Endodermal cell (in vitro differentiated cells): ENCODE measurements around the gene ECSCR. TPM values are rescaled to one million over a fixed set of nuclear protein-coding genes. Genes with fewer than 3 reads are reported as not detected.
"Not testable (repeated sequence)": the region's sequence is repeated elsewhere in the genome, so short reads cannot be mapped to it uniquely, and the experiment has no call there.

Experiments
- DNase-seq: peaks from one replicate; pipeline ENCODE4 v3.0.0-alpha.2; 2017
- H3K27ac ChIP-seq: 2 replicates; pipeline ENCODE4 v1.5.1; 2013; ENCODE audit warnings: mild to moderate bottlenecking, low read depth, low read length, moderate library complexity
- H3K27me3 ChIP-seq: 2 replicates; pipeline ENCODE4 v1.6.1; 2013; ENCODE audit warnings: mild to moderate bottlenecking, low read length, moderate library complexity; ENCODE audit not compliant: insufficient read depth, control insufficient read depth, poor library complexity, severe bottlenecking
- H3K36me3 ChIP-seq: 2 replicates; pipeline ENCODE4 v1.7.0; 2013; ENCODE audit warnings: mild to moderate bottlenecking, low read length, moderate library complexity; ENCODE audit not compliant: control insufficient read depth, insufficient read depth
- H3K4me1 ChIP-seq: one replicate; pipeline ENCODE4 v1.7.0; 2013; ENCODE audit warnings: low read length; ENCODE audit not compliant: control insufficient read depth, insufficient read depth
- H3K4me3 ChIP-seq: 2 replicates; pipeline ENCODE4 v1.5.1; 2013; ENCODE audit warnings: mild to moderate bottlenecking, low read length, moderate library complexity
- H3K9ac ChIP-seq: 2 replicates; pipeline ENCODE4 v1.6.1; 2013; ENCODE audit warnings: mild to moderate bottlenecking, low read length, moderate library complexity; ENCODE audit not compliant: poor library complexity, severe bottlenecking; ENCODE audit errors: extremely low read depth
- H3K9me3 ChIP-seq: 2 replicates; pipeline ENCODE4 v1.6.1; 2013; ENCODE audit warnings: mild to moderate bottlenecking, low read length, moderate library complexity; ENCODE audit not compliant: control insufficient read depth
- H3K27ac Mint-ChIP-seq: 2 replicates; pipeline ENCODE4 v1.8.0; 2020; ENCODE audit warnings: mixed read lengths
- H3K27me3 Mint-ChIP-seq: 2 replicates; pipeline ENCODE4 v1.8.0; 2021; ENCODE audit warnings: mild to moderate bottlenecking, mixed read lengths; ENCODE audit not compliant: insufficient read depth
- H3K36me3 Mint-ChIP-seq: 2 replicates; pipeline ENCODE4 v1.8.0; 2020; ENCODE audit warnings: low read depth, mixed read lengths
- H3K4me1 Mint-ChIP-seq: 2 replicates; pipeline ENCODE4 v1.8.0; 2020; ENCODE audit warnings: mixed read lengths
- H3K4me3 Mint-ChIP-seq: 2 replicates; pipeline ENCODE4 v1.8.0; 2020; ENCODE audit warnings: mild to moderate bottlenecking, moderate library complexity, mixed read lengths
- H3K9me3 Mint-ChIP-seq: 2 replicates; pipeline ENCODE4 v1.8.0; 2020; ENCODE audit warnings: mild to moderate bottlenecking, mixed read lengths
- CTCF ChIP-seq: fragments of 200-600 bp; sonication (generic); conservative IDR thresholded peaks from 2 replicates; pipeline ENCODE4 v1.5.0; 2021; ENCODE audit warnings: antibody characterized with exemption, mild to moderate bottlenecking
- WGBS, 2 experiments: methylation state at CpG; one replicate each; pipeline versions ENCODE4 v1.1.5 to v1.1.7; 2013; ENCODE audit warnings: missing lambda C conversion rate in 2 of 2, mixed read lengths in 1 of 2; ENCODE audit not compliant: insufficient coverage in 1 of 2, insufficient read length in 1 of 2; 5-methylcytosine and 5-hydroxymethylcytosine counted together
- total RNA-seq, 2 donors: library from RNA; stranded (reverse); fragmentation: NEBNext Ultra II Directional in 1 of 2; extraction: Animal tissue kit (Norgen Biotek cat#: 25700) in 1 of 2; gene quantifications; 2 replicates in 1 of 2; 3 replicates in 1 of 2; pipeline ENCODE4 v1.2.1, GENCODE V29; 2021

ECSCR gene
- total RNA-seq, 2 donors from 2014 or later: 0.62 TPM; not detected in 1

- H3K27me3 Mint-ChIP-seq: peaks cover 6% of the 10 kb centered on the region
- no peaks in the 10 kb centered on the region for H3K4me1 ChIP-seq
- H3K9me3 ChIP-seq: no peaks in the 10 kb centered on the region
- no peaks in the 10 kb centered on the region for H3K9me3 Mint-ChIP-seq
- DNase-seq: no peak
- no peak overlapping the region for H3K9ac ChIP-seq
- H3K36me3 Mint-ChIP-seq: no peaks in the 10 kb centered on the region
- H3K27ac Mint-ChIP-seq: no peak overlapping the region
- H3K27me3 ChIP-seq: no peaks in the 10 kb centered on the region
- no peak overlapping the region for H3K4me3 Mint-ChIP-seq
- H3K36me3 ChIP-seq: no peaks in the 10 kb centered on the region
- no peak for TF ChIP-seq CTCF
- H3K27ac ChIP-seq: no peak overlapping the region
- peaks cover 10% of the 10 kb centered on the region for H3K4me1 Mint-ChIP-seq
- no peak overlapping the region for H3K4me3 ChIP-seq
- 80 to 90% methylated on average over 5 to 7 of the region's 7 CpGs for WGBS, 2 experiments
Measured at GRCh38 chr5:139445325-139446170, 17.0 kb downstream of the ECSCR start.

- no peak overlapping the region for H3K4me3 ChIP-seq
- Mint-ChIP-seq H3K27ac (no peak overlapping the region), H3K27me3 (peaks cover 6% of the 10 kb centered on the region), H3K9me3 (no peaks in the 10 kb centered on the region), H3K36me3 (no peaks in the 10 kb centered on the region), H3K4me1 (peaks cover 13% of the 10 kb centered on the region), H3K4me3 (no peak overlapping the region)
- no peak for TF ChIP-seq CTCF
- H3K9me3 ChIP-seq: no peaks in the 10 kb centered on the region
- no peak overlapping the region for H3K27ac ChIP-seq
- WGBS, 2 experiments: 71 to 75% methylated on average over 3 to 4 of the region's 4 CpGs
- DNase-seq: no peak
- no peaks in the 10 kb centered on the region for H3K36me3 ChIP-seq
- H3K27me3 ChIP-seq: no peaks in the 10 kb centered on the region
- H3K9ac ChIP-seq: no peak overlapping the region
- no peaks in the 10 kb centered on the region for H3K4me1 ChIP-seq
Measured at GRCh38 chr5:139443831-139444453, 18.6 kb downstream of the ECSCR start.

GRCh38 chr5:139440416-139440815 lies 22.1 kb downstream of the ECSCR start:
- H3K27ac Mint-ChIP-seq, H3K4me1 ChIP-seq, H3K9me3 ChIP-seq, H3K27ac ChIP-seq, H3K36me3 ChIP-seq, H3K27me3 Mint-ChIP-seq, H3K9me3 Mint-ChIP-seq, H3K4me3 ChIP-seq, H3K9ac ChIP-seq, H3K4me3 Mint-ChIP-seq, H3K36me3 Mint-ChIP-seq, H3K27me3 ChIP-seq, DNase-seq: not testable (repeated sequence)
- H3K4me1 Mint-ChIP-seq: peaks cover 20% of the 10 kb centered on the region
- 90 to 94% methylated on average over 12 to 17 of the region's 17 CpGs for WGBS, 2 experiments
